Measurements from ENCODE around the gene CNIH4. TPM values are rescaled to one million over a fixed set of nuclear protein-coding genes. Genes with fewer than 3 reads are reported as not detected.

CNIH4 gene
- total RNA-seq, 1 experiment from 2014 or later: 49.1 TPM

DNA sequence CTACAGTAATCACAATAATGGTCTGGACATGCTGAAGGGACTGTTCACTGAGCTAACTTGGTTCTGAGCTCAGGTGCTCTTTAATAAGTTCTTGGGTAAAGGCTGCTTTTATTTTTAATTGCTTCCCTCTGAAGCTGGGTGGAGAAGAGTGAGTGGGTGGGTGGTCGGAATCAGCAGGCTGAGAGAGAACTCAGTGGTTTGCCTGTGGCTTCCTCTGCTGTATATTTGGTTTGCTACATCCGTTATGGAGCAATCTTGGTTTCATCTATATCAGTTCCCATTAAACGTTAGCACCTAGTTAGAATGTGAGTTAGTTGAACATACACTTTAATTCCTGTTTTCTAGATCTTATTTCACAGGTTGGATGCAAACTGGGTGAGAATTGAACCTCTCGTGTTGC, 23.3 kb downstream of the CNIH4 start:
- no peak overlapping the region for H3K4me2 ChIP-seq (ENCODE audit: low read depth, low read length, poor library complexity, severe bottlenecking)
- H3K79me2 ChIP-seq (ENCODE audit: low read length): peaks cover 2% of the 10 kb centered on the region
- H3K4me3 ChIP-seq (ENCODE audit: low read length): no peak overlapping the region
- H3K27ac ChIP-seq (ENCODE audit: low read length): 0 out of 2 replicates have a peak overlapping the region, but pooled peaks have one; percentile 32
- no peaks in the 10 kb centered on the region for H3K27me3 ChIP-seq (ENCODE audit: low read length)
- no peaks in the 10 kb centered on the region for H4K20me1 ChIP-seq (ENCODE audit: insufficient read depth, low read depth, low read length)
- no peaks in the 10 kb centered on the region for H3K9me3 ChIP-seq (ENCODE audit: low read length)
- no peaks in the 10 kb centered on the region for H3K9me2 ChIP-seq (replicated peaks; ENCODE audit: insufficient read depth, low read length)
- peaks cover 10% of the 10 kb centered on the region for H3K4me1 ChIP-seq (ENCODE audit: low read length)
- H2AFZ ChIP-seq (ENCODE audit: low read length): no peak overlapping the region
- peaks cover 16% of the 10 kb centered on the region for H3K36me3 ChIP-seq (ENCODE audit: insufficient read depth, low read length)
- H3K9ac ChIP-seq (ENCODE audit: low read length): no peak overlapping the region
- no peak for DNase-seq

- Histone ChIP-seq H3K9me3 (ENCODE audit: low read length) (no peaks in the 10 kb centered on the region), H3K36me3 (ENCODE audit: insufficient read depth, low read length) (peaks cover 14% of the 10 kb centered on the region), H3K4me1 (ENCODE audit: low read length) (peaks cover 15% of the 10 kb centered on the region), H3K4me2 (ENCODE audit: low read depth, low read length, poor library complexity, severe bottlenecking) (no peak overlapping the region), H3K27me3 (ENCODE audit: low read length) (no peaks in the 10 kb centered on the region), H3K9me2 (replicated peaks; ENCODE audit: insufficient read depth, low read length) (no peaks in the 10 kb centered on the region), H3K27ac (ENCODE audit: low read length) (no peak overlapping the region), H4K20me1 (ENCODE audit: insufficient read depth, low read depth, low read length) (no peaks in the 10 kb centered on the region), H3K9ac (ENCODE audit: low read length) (no peak overlapping the region), H2AFZ (ENCODE audit: low read length) (no peak overlapping the region), H3K4me3 (ENCODE audit: low read length) (no peak overlapping the region), H3K79me2 (ENCODE audit: low read length) (no peaks in the 10 kb centered on the region)
- no peak for DNase-seq
Observed at GRCh38 chr1:224381880-224382548, 25.3 kb downstream of the CNIH4 start.

DNA sequence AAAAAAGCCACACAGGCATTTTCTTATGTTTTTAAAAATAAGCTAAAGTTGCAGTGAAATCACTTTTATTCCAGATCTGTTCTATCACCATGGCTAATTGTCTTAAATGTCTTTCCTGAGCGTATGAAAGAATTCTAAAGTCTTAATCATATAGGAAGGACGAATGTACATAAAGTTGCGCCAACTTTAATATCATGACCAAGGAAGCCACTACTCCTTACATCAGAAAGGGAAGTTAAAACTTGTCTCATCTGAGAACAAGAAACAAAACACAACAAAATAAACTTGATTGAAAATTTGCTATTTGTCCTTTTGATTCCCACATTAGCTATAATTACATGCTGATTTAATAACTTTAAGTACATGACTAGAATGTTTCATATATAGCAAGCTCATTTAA, 26.5 kb downstream of the CNIH4 start:
- no peak for DNase-seq
- peaks cover 25% of the 10 kb centered on the region for H3K4me1 ChIP-seq (ENCODE audit: low read length)
- no peaks in the 10 kb centered on the region for H4K20me1 ChIP-seq (ENCODE audit: insufficient read depth, low read depth, low read length)
- H3K4me3 ChIP-seq (ENCODE audit: low read length): no peak overlapping the region
- H3K36me3 ChIP-seq (ENCODE audit: insufficient read depth, low read length): peaks cover 18% of the 10 kb centered on the region; the same call in 1 of the 2 replicates
- no peaks in the 10 kb centered on the region for H3K79me2 ChIP-seq (ENCODE audit: low read length)
- H3K9me3 ChIP-seq (ENCODE audit: low read length): no peaks in the 10 kb centered on the region
- no peak overlapping the region for H3K9ac ChIP-seq (ENCODE audit: low read length)
- H3K27ac ChIP-seq (ENCODE audit: low read length): no peak overlapping the region
- no peak overlapping the region for H2AFZ ChIP-seq (ENCODE audit: low read length)
- no peak overlapping the region for H3K4me2 ChIP-seq (ENCODE audit: low read depth, low read length, poor library complexity, severe bottlenecking)
- H3K9me2 ChIP-seq (replicated peaks; ENCODE audit: insufficient read depth, low read length): no peaks in the 10 kb centered on the region
- no peaks in the 10 kb centered on the region for H3K27me3 ChIP-seq (ENCODE audit: low read length)

DNA sequence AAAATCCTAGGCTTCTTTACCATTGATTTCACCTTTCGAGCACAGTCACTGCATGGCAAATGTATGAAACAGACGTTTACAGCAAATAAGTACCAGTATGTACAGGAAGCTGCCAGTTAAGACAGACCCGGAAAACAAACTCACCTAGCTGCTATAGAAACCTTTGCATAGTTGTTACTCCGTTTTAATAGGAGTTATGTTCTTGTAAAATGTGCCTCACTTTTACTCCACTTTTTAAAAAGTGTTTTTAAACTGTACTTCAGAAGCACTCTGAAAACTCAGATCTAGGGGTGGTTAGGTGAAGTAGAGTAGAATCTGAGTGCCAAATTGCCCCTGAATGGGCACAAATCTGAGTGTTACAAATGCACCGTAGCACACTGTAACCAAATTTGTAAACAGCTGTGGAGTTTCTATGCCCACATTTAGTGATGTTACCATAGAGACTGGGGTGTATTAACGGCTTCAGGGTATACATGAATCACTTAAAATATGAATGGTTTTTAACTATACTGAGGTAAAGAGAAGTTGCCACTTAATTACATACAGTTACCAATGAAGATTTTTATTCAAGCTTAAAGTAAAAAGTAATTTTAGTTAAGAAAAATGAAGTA, 30.7 kb downstream of the CNIH4 start:
- Histone ChIP-seq H3K79me2 (ENCODE audit: low read length) (peaks cover 2% of the 10 kb centered on the region; the same call in 1 of the 2 replicates), H3K4me3 (ENCODE audit: low read length) (no peak overlapping the region), H3K9ac (ENCODE audit: low read length) (no peak overlapping the region), H3K9me2 (replicated peaks; ENCODE audit: insufficient read depth, low read length) (no peaks in the 10 kb centered on the region), H3K9me3 (ENCODE audit: low read length) (no peaks in the 10 kb centered on the region), H4K20me1 (ENCODE audit: insufficient read depth, low read depth, low read length) (no peaks in the 10 kb centered on the region), H3K27me3 (ENCODE audit: low read length) (no peaks in the 10 kb centered on the region), H3K27ac (ENCODE audit: low read length) (peak overlapping the region; percentile 5; the same call in 1 of the 2 replicates), H3K4me1 (ENCODE audit: low read length) (peaks cover 25% of the 10 kb centered on the region), H2AFZ (ENCODE audit: low read length) (no peak overlapping the region), H3K4me2 (ENCODE audit: low read depth, low read length, poor library complexity, severe bottlenecking) (no peak overlapping the region), H3K36me3 (ENCODE audit: insufficient read depth, low read length) (peaks cover 47% of the 10 kb centered on the region)
- DNase-seq: no peak

- H3K4me1 ChIP-seq (ENCODE audit: low read length): peaks cover 22% of the 10 kb centered on the region
- H3K9me2 ChIP-seq (replicated peaks; ENCODE audit: insufficient read depth, low read length): no peaks in the 10 kb centered on the region
- H2AFZ ChIP-seq (ENCODE audit: low read length): no peak overlapping the region
- no peak overlapping the region for H3K4me3 ChIP-seq (ENCODE audit: low read length)
- no peaks in the 10 kb centered on the region for H4K20me1 ChIP-seq (ENCODE audit: insufficient read depth, low read depth, low read length)
- no peaks in the 10 kb centered on the region for H3K9me3 ChIP-seq (ENCODE audit: low read length)
- peak overlapping the region; percentile 5; the same call in 1 of the 2 replicates for H3K27ac ChIP-seq (ENCODE audit: low read length)
- H3K36me3 ChIP-seq (ENCODE audit: insufficient read depth, low read length): peaks cover 49% of the 10 kb centered on the region
- no peak for DNase-seq
- H3K79me2 ChIP-seq (ENCODE audit: low read length): peaks cover 2% of the 10 kb centered on the region; the same call in 1 of the 2 replicates
- no peak overlapping the region for H3K9ac ChIP-seq (ENCODE audit: low read length)
- H3K27me3 ChIP-seq (ENCODE audit: low read length): no peaks in the 10 kb centered on the region
- no peak overlapping the region for H3K4me2 ChIP-seq (ENCODE audit: low read depth, low read length, poor library complexity, severe bottlenecking)
Observed at GRCh38 chr1:224387943-224388342, 31.3 kb downstream of the CNIH4 start.

GRCh38 chr1:224390517-224390916, 33.8 kb downstream of the CNIH4 start:
- Histone ChIP-seq H3K79me2 (ENCODE audit: low read length) (peaks cover 6% of the 10 kb centered on the region; the same call in 1 of the 2 replicates), H3K4me1 (ENCODE audit: low read length) (peaks cover 22% of the 10 kb centered on the region), H2AFZ (ENCODE audit: low read length) (no peak overlapping the region), H3K4me2 (ENCODE audit: low read depth, low read length, poor library complexity, severe bottlenecking) (no peak overlapping the region), H3K9me2 (replicated peaks; ENCODE audit: insufficient read depth, low read length) (no peaks in the 10 kb centered on the region), H3K36me3 (ENCODE audit: insufficient read depth, low read length) (peaks cover 63% of the 10 kb centered on the region), H3K4me3 (ENCODE audit: low read length) (no peak overlapping the region), H3K27ac (ENCODE audit: low read length) (no peak overlapping the region), H3K27me3 (ENCODE audit: low read length) (no peaks in the 10 kb centered on the region), H3K9ac (ENCODE audit: low read length) (no peak overlapping the region), H3K9me3 (ENCODE audit: low read length) (no peaks in the 10 kb centered on the region), H4K20me1 (ENCODE audit: insufficient read depth, low read depth, low read length) (no peaks in the 10 kb centered on the region)
- DNase-seq: no peak

DNA sequence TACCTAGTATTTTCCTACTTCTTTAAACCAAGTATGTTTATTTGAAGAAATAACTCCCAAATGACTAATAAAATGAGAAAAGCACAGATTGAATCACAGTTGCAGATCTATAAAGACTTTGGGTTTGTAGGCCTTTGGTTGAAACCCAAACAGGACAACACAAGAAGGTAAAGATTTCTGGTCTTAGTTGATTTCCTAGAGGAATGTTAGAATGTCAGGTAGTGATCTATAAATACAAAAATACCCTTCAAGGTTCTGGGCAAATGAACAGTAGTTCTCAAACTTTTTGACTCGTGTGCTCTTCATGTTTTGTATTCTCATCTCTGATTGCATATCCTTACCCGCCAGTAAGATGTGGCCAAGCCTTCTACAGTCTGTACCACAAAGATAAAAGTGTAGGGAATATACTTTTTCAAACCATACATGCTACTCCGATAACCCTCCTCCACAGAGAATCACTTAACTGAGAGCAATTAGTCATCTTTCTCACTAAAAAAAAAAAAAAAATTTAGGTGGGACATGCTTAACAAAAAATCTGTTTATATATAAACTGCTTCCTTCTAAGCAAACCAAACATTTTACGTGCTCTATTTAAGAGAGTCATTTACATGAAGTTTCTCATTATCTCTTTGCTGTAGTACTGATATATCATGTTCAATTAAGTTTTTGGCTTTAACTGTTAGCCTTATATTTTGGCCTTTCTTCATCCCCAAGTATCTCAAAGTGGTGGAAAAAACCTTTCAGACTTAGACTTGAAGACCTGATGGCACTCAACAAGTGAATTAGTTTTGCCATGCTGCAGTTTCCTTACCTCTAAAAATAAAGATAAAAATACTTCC, 36.0 kb downstream of the CNIH4 start:
- H3K79me2 ChIP-seq (ENCODE audit: low read length): peaks cover 11% of the 10 kb centered on the region
- no peak overlapping the region for H2AFZ ChIP-seq (ENCODE audit: low read length)
- H4K20me1 ChIP-seq (ENCODE audit: insufficient read depth, low read depth, low read length): no peaks in the 10 kb centered on the region
- peaks cover 12% of the 10 kb centered on the region for H3K4me1 ChIP-seq (ENCODE audit: low read length)
- DNase-seq: no peak
- H3K4me2 ChIP-seq (ENCODE audit: low read depth, low read length, poor library complexity, severe bottlenecking): no peak overlapping the region
- H3K27me3 ChIP-seq (ENCODE audit: low read length): no peaks in the 10 kb centered on the region
- no peaks in the 10 kb centered on the region for H3K9me3 ChIP-seq (ENCODE audit: low read length)
- peaks cover 75% of the 10 kb centered on the region for H3K36me3 ChIP-seq (ENCODE audit: insufficient read depth, low read length)
- no peak overlapping the region for H3K27ac ChIP-seq (ENCODE audit: low read length)
- H3K9ac ChIP-seq (ENCODE audit: low read length): no peak overlapping the region
- H3K4me3 ChIP-seq (ENCODE audit: low read length): no peak overlapping the region
- no peaks in the 10 kb centered on the region for H3K9me2 ChIP-seq (replicated peaks; ENCODE audit: insufficient read depth, low read length)

DNA sequence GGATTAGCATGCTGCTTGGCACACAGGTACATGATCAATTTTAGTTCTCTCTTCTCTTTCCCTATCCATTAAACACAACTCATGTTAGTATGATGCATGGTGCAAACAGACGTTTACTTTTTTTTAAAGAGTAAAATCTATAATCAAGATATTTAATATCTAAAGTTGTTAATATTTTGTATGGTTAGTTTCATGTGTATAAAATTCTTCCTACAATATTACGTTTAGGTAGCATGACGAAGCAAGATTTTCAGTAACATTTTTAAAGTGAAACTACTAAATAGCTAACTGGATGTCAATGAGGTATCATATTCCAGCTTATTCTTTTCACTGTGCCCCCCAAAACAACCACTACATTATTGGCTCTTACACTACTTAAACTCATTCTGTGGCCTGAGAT, 36.6 kb downstream of the CNIH4 start:
- H3K4me2 ChIP-seq (ENCODE audit: low read depth, low read length, poor library complexity, severe bottlenecking): no peak overlapping the region
- H4K20me1 ChIP-seq (ENCODE audit: insufficient read depth, low read depth, low read length): no peaks in the 10 kb centered on the region
- no peak overlapping the region for H3K27ac ChIP-seq (ENCODE audit: low read length)
- H3K27me3 ChIP-seq (ENCODE audit: low read length): no peaks in the 10 kb centered on the region
- H3K79me2 ChIP-seq (ENCODE audit: low read length): peaks cover 13% of the 10 kb centered on the region
- DNase-seq: no peak
- peaks cover 6% of the 10 kb centered on the region for H3K4me1 ChIP-seq (ENCODE audit: low read length)
- no peak overlapping the region for H2AFZ ChIP-seq (ENCODE audit: low read length)
- H3K4me3 ChIP-seq (ENCODE audit: low read length): no peak overlapping the region
- H3K36me3 ChIP-seq (ENCODE audit: insufficient read depth, low read length): peaks cover 75% of the 10 kb centered on the region
- H3K9me2 ChIP-seq (replicated peaks; ENCODE audit: insufficient read depth, low read length): no peaks in the 10 kb centered on the region
- H3K9ac ChIP-seq (ENCODE audit: low read length): no peak overlapping the region
- H3K9me3 ChIP-seq (ENCODE audit: low read length): no peaks in the 10 kb centered on the region

Measured in Karpas-422 (cell line).